HCT116 (cell line): ENCODE results near the gene TYMS. TPM values are rescaled to one million over a fixed set of nuclear protein-coding genes. Genes with fewer than 3 reads are reported as not detected.

Experiments used
- ATAC-seq: fragments of 200-7000 bp; cut with Tn5 transposase; 2 replicates; pipeline ENCODE4 v1.9.1; 2020; ENCODE audit warnings: mild to moderate bottlenecking, moderate library complexity
- BruUV-seq: library from RNA; stranded (reverse); fragments of 400-500 nt; replicated peaks from 2 replicates; lab custom pipeline; 2021; lab: Mats Ljungman, UMichigan
- CTCF ChIA-PET: fragments of 300-600 bp; sonication (Branson Sonifier 250); formaldehyde crosslinking; loops from one replicate; lab custom pipeline; 2021; ENCODE audit warnings: antibody characterized with exemption; lab: Charles Lee
- POLR2A ChIA-PET: fragments of 300-600, 350-600 bp; sonication (Branson Sonifier 250); formaldehyde crosslinking; loops from one replicate; lab custom pipeline; 2021; ENCODE audit warnings: antibody characterized with exemption; lab: Charles Lee
- RAD21 ChIA-PET, 2 experiments: fragments of 300-600 bp; sonication (Branson Sonifier 250); formaldehyde crosslinking; loops; one replicate each; lab custom pipeline; 2023; ENCODE audit warnings: low total read pairs in 2 of 2; ENCODE audit not compliant: uncharacterized antibody in 2 of 2, unreplicated experiment in 2 of 2, low non-redundant PET in 1 of 2; lab: Charles Lee
- DNase-seq: peaks from one replicate; pipeline ENCODE4 v3.0.0-alpha.2; 2010; ENCODE audit warnings: low read depth, low spot score
- H2AFZ ChIP-seq: fragments of 200-600 bp; shearing (Covaris generic), sonication (generic); 2 replicates; pipeline ENCODE4 v1.6.1; 2017; ENCODE audit warnings: low read depth, mixed run types, mixed read lengths, antibody characterized with exemption, low read length; ENCODE audit not compliant: poor library complexity, severe bottlenecking
- H3K27ac ChIP-seq: 2 replicates; pipeline ENCODE4 v1.5.1; 2012; ENCODE audit warnings: low read depth, low read length
- H3K27me3 ChIP-seq: fragments of 200-600 bp; sonication (generic); 2 replicates; pipeline ENCODE4 v1.6.1; 2016; ENCODE audit warnings: mixed run types, low read length, mixed read lengths; ENCODE audit not compliant: insufficient read depth
- H3K36me3 ChIP-seq, 2 experiments: fragments of 200-500 bp in 1 of 2; fragments of 200-600 bp in 1 of 2; sonication (Bioruptor generic) in 1 of 2; sonication (generic) in 1 of 2; 2 replicates each; pipeline versions ENCODE4 v1.5.1 to v1.6.1; 2014 to 2016; ENCODE audit warnings: low read length in 2 of 2, inconsistent platforms in 1 of 2, mixed read lengths in 1 of 2, mixed run types in 1 of 2; ENCODE audit not compliant: insufficient read depth in 2 of 2, control insufficient read depth in 1 of 2
- H3K4me1 ChIP-seq, 2 experiments: fragments of 200-600 bp in 1 of 2; sonication (generic) in 1 of 2; 2 replicates each; pipeline versions ENCODE4 v1.5.1 to v1.6.1; 2012 to 2017; ENCODE audit warnings: low read length in 2 of 2, inconsistent platforms in 1 of 2, mild to moderate bottlenecking in 1 of 2, mixed read lengths in 1 of 2, mixed run types in 1 of 2, moderate library complexity in 1 of 2; ENCODE audit not compliant: insufficient read depth in 2 of 2, control insufficient read depth in 1 of 2
- H3K4me2 ChIP-seq: fragments of 200-600 bp; sonication (generic); 2 replicates; pipeline ENCODE4 v1.6.1; 2017; ENCODE audit warnings: mixed run types, low read length, mixed read lengths
- H3K4me3 ChIP-seq, 2 experiments: fragments of 200-600 bp in 1 of 2; sonication (generic) in 1 of 2; replicated peaks in 1 of 2; 2 replicates each; pipeline ENCODE4 v1.5.1; 2011 to 2016; ENCODE audit warnings: low read length in 2 of 2, control low read depth in 1 of 2, low read depth in 1 of 2, mild to moderate bottlenecking in 1 of 2, mixed read lengths in 1 of 2, mixed run types in 1 of 2
- H3K79me2 ChIP-seq: fragments of 200-600 bp; sonication (generic); 2 replicates; pipeline ENCODE4 v1.6.1; 2017; ENCODE audit warnings: mild to moderate bottlenecking, mixed run types, low read length, moderate library complexity, mixed read lengths; ENCODE audit not compliant: insufficient read depth
- H3K9ac ChIP-seq: fragments of 200-600 bp; sonication (generic); 2 replicates; pipeline ENCODE4 v1.6.1; 2016; ENCODE audit warnings: low read length, mixed read lengths
- H3K9me2 ChIP-seq: fragments of 200-600 bp; sonication (generic), shearing (Covaris generic); 2 replicates; pipeline ENCODE4 v1.6.1; 2017; ENCODE audit warnings: mixed run types, mild to moderate bottlenecking, moderate library complexity; ENCODE audit not compliant: insufficient read depth
- H3K9me3 ChIP-seq, 2 experiments: fragments of 200-500 bp in 1 of 2; fragments of 200-600 bp in 1 of 2; sonication (Bioruptor generic) in 1 of 2; sonication (generic) in 1 of 2; 2 replicates each; pipeline ENCODE4 v1.6.1; 2014 to 2017; ENCODE audit warnings: low read length in 2 of 2, mixed read lengths in 2 of 2, inconsistent platforms in 1 of 2, low read depth in 1 of 2, mild to moderate bottlenecking in 1 of 2, mixed run types in 1 of 2, moderate library complexity in 1 of 2; ENCODE audit not compliant: control insufficient read depth in 1 of 2, insufficient read depth in 1 of 2
- H4K20me1 ChIP-seq: fragments of 200-600 bp; sonication (generic), shearing (Covaris generic); 2 replicates; pipeline ENCODE4 v1.6.1; 2017; ENCODE audit warnings: mixed run types, mild to moderate bottlenecking, moderate library complexity; ENCODE audit not compliant: insufficient read depth
- ATF3 ChIP-seq: IDR thresholded peaks from 2 replicates; pipeline ENCODE4 v1.6.1; 2012
- CBX3 ChIP-seq: IDR thresholded peaks from 2 replicates; pipeline ENCODE4 v1.6.1; 2012; ENCODE audit warnings: low read depth
- EZH2 ChIP-seq: fragments of 200-600 bp; sonication (generic); IDR thresholded peaks from 2 replicates; pipeline ENCODE4 v1.6.1; 2017; ENCODE audit warnings: antibody characterized with exemption, mixed run types
- EZH2phosphoT487 ChIP-seq: fragments of 200-600 bp; IDR thresholded peaks from 2 replicates; pipeline ENCODE4 v1.6.1; 2018; ENCODE audit warnings: antibody characterized with exemption, borderline replicate concordance
- JUND ChIP-seq: IDR thresholded peaks from 2 replicates; pipeline ENCODE4 v1.6.1; 2012
- POLR2AphosphoS5 ChIP-seq: IDR thresholded peaks from 2 replicates; pipeline ENCODE4 v1.6.1; 2011; ENCODE audit warnings: mild to moderate bottlenecking, low read depth, low read length, moderate library complexity
- RAD21 ChIP-seq: IDR thresholded peaks from 2 replicates; pipeline ENCODE4 v1.6.1; 2012; ENCODE audit warnings: low read depth, mild to moderate bottlenecking
- SP1 ChIP-seq: IDR thresholded peaks from 2 replicates; pipeline ENCODE4 v1.6.1; 2012; ENCODE audit warnings: low read depth
- SRF ChIP-seq: IDR thresholded peaks from 2 replicates; pipeline ENCODE4 v1.6.1; 2012; ENCODE audit warnings: low read depth
- YY1 ChIP-seq: IDR thresholded peaks from 2 replicates; pipeline ENCODE4 v1.6.1; 2011; ENCODE audit warnings: low read length, low read depth, moderate library complexity, mild to moderate bottlenecking; ENCODE audit not compliant: insufficient replicate concordance; ENCODE audit errors: extremely low read depth
- ZBTB33 ChIP-seq: IDR thresholded peaks from 2 replicates; pipeline ENCODE4 v1.6.1; 2011; ENCODE audit warnings: mild to moderate bottlenecking, low read length, moderate library complexity; ENCODE audit not compliant: insufficient replicate concordance; ENCODE audit errors: extremely low read depth
- intact Hi-C: fragments of 100-400 bp; cut with micrococcal nuclease; formaldehyde crosslinking; loops from 2 replicates; pipeline ENCODE4 v1.10.0; 2022
- total RNA-seq: library from RNA; stranded (reverse); gene quantifications from one replicate; pipeline ENCODE4 v1.2.1, GENCODE V29; 2021; ENCODE audit not compliant: unreplicated experiment

The TYMS gene
- total RNA-seq, 1 experiment from 2014 or later = 245 TPM

- RAD21 ChIA-PET = no interaction called here
- Histone ChIP-seq H3K9ac (no peak overlapping the region), H3K27ac (no peak overlapping the region), H4K20me1 (no peaks in the 10 kb centered on the region), H3K4me1 (peaks cover 0 to under 1% of the 10 kb centered on the region in 2 experiments; a peak in 1 of 4 replicates), H3K4me3 (no peak overlapping the region), H3K27me3 (no peaks in the 10 kb centered on the region), H2AFZ (no peak overlapping the region), H3K4me2 (no peak overlapping the region), H3K36me3 (no peaks in the 10 kb centered on the region), H3K9me3 (no peaks in the 10 kb centered on the region), H3K9me2 (no peaks in the 10 kb centered on the region), H3K79me2 (no peaks in the 10 kb centered on the region)
- ATAC-seq (no peak), DNase-seq (no peak)
- intact Hi-C loops = loop anchor here (5.0 kb wide), 1 partner anchor 121 kb away; no protein-coding TSS in a partner anchor
- no TSS peak for BruUV-seq
- CTCF ChIA-PET = interaction anchor here (0.7 to 1.6 kb wide), 2 partner anchors 212 to 221 kb away, joined by 3 to 6 read pairs; no protein-coding TSS in a partner anchor
- POLR2A ChIA-PET = no interaction called here
- TF ChIP-seq EZH2phosphoT487 (no peak), CBX3 (no peak), JUND (no peak), POLR2AphosphoS5 (no peak), EZH2 (no peak), SRF (no peak), RAD21 (no peak), SP1 (no peak), YY1 (no peak), ZBTB33 (no peak), ATF3 (no peak)
Measured at GRCh38 chr18:618618-619017, 38.8 kb upstream of the TYMS start.
